K562 (cell line): ENCODE data around the gene DEGS2. TPM values are rescaled to one million over a fixed set of nuclear protein-coding genes. Genes with fewer than 3 reads are reported as not detected.

Source experiments
- AFF4 ChIP-seq: sonication (generic); formaldehyde crosslinking; IDR thresholded peaks from 2 replicates; pipeline ENCODE4 v1.8.0; 2023; ENCODE audit warnings: mild to moderate bottlenecking, missing genetic modification reagents
- ASH1L ChIP-seq: fragments of 450-650 bp; IDR thresholded peaks from 2 replicates; pipeline ENCODE4 v1.6.1; 2018; ENCODE audit warnings: borderline replicate concordance, mild to moderate bottlenecking, low read depth; ENCODE audit not compliant: partially characterized antibody
- CREB1 ChIP-seq, 2 experiments: sonication (generic) in 1 of 2; formaldehyde crosslinking in 1 of 2; IDR thresholded peaks; 2 replicates each; pipeline versions ENCODE4 v1.6.1 to v1.8.0; 2012 to 2022; ENCODE audit warnings: inconsistent platforms in 1 of 2, mild to moderate bottlenecking in 1 of 2, missing genetic modification reagents in 1 of 2, moderate library complexity in 1 of 2
- CTBP1 ChIP-seq: fragments of 450-650 bp; IDR thresholded peaks from 2 replicates; pipeline ENCODE4 v1.6.1; 2016; ENCODE audit warnings: borderline replicate concordance
- HMG20A ChIP-seq: fragments of 450-650 bp; formaldehyde crosslinking; conservative IDR thresholded peaks from 2 replicates; pipeline ENCODE4 v1.4.0; 2020; ENCODE audit warnings: mild to moderate bottlenecking, mixed read lengths
- KAT7 ChIP-seq: sonication (generic); formaldehyde crosslinking; IDR thresholded peaks from 2 replicates; pipeline ENCODE4 v1.8.0; 2022; ENCODE audit warnings: missing genetic modification reagents, mild to moderate bottlenecking, borderline replicate concordance
- NFIC ChIP-seq: fragments of 450-650 bp; IDR thresholded peaks from 2 replicates; pipeline ENCODE4 v1.6.1; 2017; ENCODE audit warnings: mild to moderate bottlenecking, inconsistent platforms
- PBX2 ChIP-seq, 2 experiments: IDR thresholded peaks in 1 of 2; conservative IDR thresholded peaks in 1 of 2; 2 replicates each; pipeline ENCODE4 v1.6.1; 2016; ENCODE audit warnings: low read depth in 2 of 2, mild to moderate bottlenecking in 1 of 2, missing compliant biosample characterization in 1 of 2, missing genetic modification characterization in 1 of 2, moderate library complexity in 1 of 2
- PCBP2 ChIP-seq: fragments of 200-400 bp; formaldehyde crosslinking; IDR thresholded peaks from 2 replicates; pipeline ENCODE4 v1.6.1; 2018; ENCODE audit warnings: low read length, low read depth, mild to moderate bottlenecking, moderate library complexity; ENCODE audit not compliant: poor library complexity, severe bottlenecking
- POLR2A ChIP-seq: fragments of 450-650 bp; conservative IDR thresholded peaks from 2 replicates; pipeline ENCODE4 v1.6.1; 2016
- POLR2H ChIP-seq: IDR thresholded peaks from 2 replicates; pipeline ENCODE4 v1.6.1; 2016; ENCODE audit warnings: missing genetic modification characterization, low read depth, mild to moderate bottlenecking, control low read depth, missing compliant biosample characterization, moderate library complexity
- RAD21 ChIP-seq, 2 experiments: fragments of 250-450 bp in 1 of 2; fragments of 450-650 bp in 1 of 2; sonication (Bioruptor Pico) in 1 of 2; formaldehyde crosslinking in 1 of 2; IDR thresholded peaks in 1 of 2; conservative IDR thresholded peaks in 1 of 2; 2 replicates each; pipeline versions ENCODE4 v1.4.0 to v1.8.0; 2020 to 2022; ENCODE audit warnings: mild to moderate bottlenecking in 2 of 2, moderate library complexity in 1 of 2
- ZBED1 ChIP-seq: IDR thresholded peaks from 2 replicates; pipeline ENCODE4 v1.6.1; 2014
- ZBTB7A ChIP-seq: IDR thresholded peaks from 2 replicates; pipeline ENCODE4 v1.6.1; 2011; ENCODE audit warnings: low read depth, mild to moderate bottlenecking, low read length, moderate library complexity, borderline replicate concordance; ENCODE audit not compliant: control insufficient read depth
- polyA plus RNA-seq, 8 experiments: library from polyadenylated mRNA; depleted of rRNA in 4 of 8; stranded (reverse) in 5 of 8; unstranded in 3 of 8; fragments of >200 nt; fragmentation: Nextera tagmentation in 2 of 8; fragmentation: Illumina TruSeq in 1 of 8; extraction: Ambion mirVana in 2 of 8; extraction: Trizol in 1 of 8; gene quantifications; 2 replicates each; pipeline versions ENCODE4 v1.2.1 to v1.2.3, GENCODE V29; 2011 to 2014; ENCODE audit warnings: inconsistent platforms in 1 of 8, missing spikeins in 1 of 8
- total RNA-seq, 7 experiments: library from RNA; depleted of rRNA in 6 of 7; stranded (reverse); fragments of >200 nt in 6 of 7; fragmentation: Illumina TruSeq in 2 of 7; extraction: Trizol in 2 of 7; gene quantifications; 2 replicates each; pipeline versions ENCODE4 v1.2.1 to v1.2.3, GENCODE V29; 2011 to 2021; ENCODE audit warnings: low replicate concordance in 1 of 7
- TF ChIP-seq, protein P1 (sequence below): fragments of 450-650 bp; IDR thresholded peaks from 2 replicates; pipeline ENCODE4 v1.6.1; 2016
- TF ChIP-seq, protein P2 (sequence below), 3 experiments: IDR thresholded peaks in 2 of 3; conservative IDR thresholded peaks in 1 of 3; 2 replicates each; pipeline ENCODE4 v1.5.1; 2011 to 2012; ENCODE audit warnings: low read length in 3 of 3, mild to moderate bottlenecking in 3 of 3, control low read depth in 2 of 3, improper control_type of control experiment in 1 of 3, inconsistent platforms in 1 of 3, low read depth in 1 of 3, mixed read lengths in 1 of 3, moderate library complexity in 1 of 3; ENCODE audit not compliant: insufficient read depth in 2 of 3

DEGS2 gene
- total and polyA plus RNA-seq, 9 of the 15 experiments (the other 6 are each of a cell fraction or from before 2014, with no cell fraction given): 0.22 to 2.9 (median 0.70) TPM

DNA sequence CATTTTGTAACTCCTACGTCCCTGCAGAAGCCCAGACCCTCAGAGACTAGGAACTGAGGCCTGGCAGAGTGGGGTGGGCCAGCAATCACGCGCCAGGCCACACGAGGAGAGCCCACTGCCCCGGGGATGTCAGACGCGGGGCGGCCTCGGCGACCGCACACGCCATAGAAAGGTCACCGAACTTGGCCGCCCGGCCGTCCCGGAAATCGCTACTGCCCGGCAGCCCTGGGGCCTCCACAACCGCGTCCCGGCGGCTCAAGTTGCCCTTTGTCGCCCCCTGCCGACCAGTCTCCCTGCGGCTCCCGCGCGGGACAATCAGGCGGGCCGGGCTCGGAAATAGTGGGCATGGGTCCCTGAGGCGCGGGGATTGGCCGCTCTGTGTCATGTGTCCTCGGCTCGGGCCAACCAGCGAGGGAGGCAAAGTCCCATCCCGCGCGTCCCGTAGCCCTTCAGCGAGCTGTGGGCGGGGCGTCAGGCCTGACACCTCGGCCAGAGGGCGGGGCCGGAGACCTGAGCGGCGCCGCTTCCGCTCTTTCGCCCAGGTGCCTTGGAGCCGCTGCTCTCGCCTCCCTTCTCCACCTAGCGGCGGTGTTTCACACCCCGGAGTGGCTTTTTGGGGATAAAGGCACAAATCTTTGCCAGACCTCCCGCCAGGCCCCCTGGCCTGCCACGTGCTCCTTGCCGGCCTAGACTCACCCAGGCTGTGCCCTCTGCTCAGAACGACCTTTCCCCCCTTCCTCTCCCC is 33.4 kb upstream of the DEGS2 start (continued):
- TF ChIP-seq AFF4 (CRISPR knock-in tag) (peak; percentile 76), PCBP2 (no peak), CREB1 (IDR thresholded peaks at IDR 0.05) (peak; percentile 54; the same call in 1 of the 2 replicates), CREB1 (CRISPR knock-in tag; IDR thresholded peaks at IDR 0.05) (peak; percentile 75), HMG20A (no peak), POLR2H (tag) (no peak), ZBTB7A (peak; percentile 73; the same call in 1 of the 2 replicates), NFIC (no peak), PBX2 (CRISPR knock-in tag; IDR thresholded peaks at IDR 0.05; ENCODE audit: low read depth) (no peak), PBX2 (tag; conservative IDR thresholded peaks at IDR 0.05; ENCODE audit: low read depth) (no peak), ZBED1 (no peak), CTBP1 (peak; percentile 86; the same call in 1 of the 2 replicates), KAT7 (CRISPR knock-in tag) (peak; percentile 91; the same call in 1 of the 2 replicates), RAD21 (CRISPR knock-in tag; conservative IDR thresholded peaks at IDR 0.05 in 1 of 2, IDR thresholded peaks at IDR 0.05 in 1 of 2) (peak; percentile 85 to 90), POLR2A (peak; percentile 57), ASH1L (no peak)
- TF ChIP-seq, protein P1, sequence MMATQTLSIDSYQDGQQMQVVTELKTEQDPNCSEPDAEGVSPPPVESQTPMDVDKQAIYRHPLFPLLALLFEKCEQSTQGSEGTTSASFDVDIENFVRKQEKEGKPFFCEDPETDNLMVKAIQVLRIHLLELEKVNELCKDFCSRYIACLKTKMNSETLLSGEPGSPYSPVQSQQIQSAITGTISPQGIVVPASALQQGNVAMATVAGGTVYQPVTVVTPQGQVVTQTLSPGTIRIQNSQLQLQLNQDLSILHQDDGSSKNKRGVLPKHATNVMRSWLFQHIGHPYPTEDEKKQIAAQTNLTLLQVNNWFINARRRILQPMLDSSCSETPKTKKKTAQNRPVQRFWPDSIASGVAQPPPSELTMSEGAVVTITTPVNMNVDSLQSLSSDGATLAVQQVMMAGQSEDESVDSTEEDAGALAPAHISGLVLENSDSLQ: peak; percentile 81
- TF ChIP-seq, protein P2, sequence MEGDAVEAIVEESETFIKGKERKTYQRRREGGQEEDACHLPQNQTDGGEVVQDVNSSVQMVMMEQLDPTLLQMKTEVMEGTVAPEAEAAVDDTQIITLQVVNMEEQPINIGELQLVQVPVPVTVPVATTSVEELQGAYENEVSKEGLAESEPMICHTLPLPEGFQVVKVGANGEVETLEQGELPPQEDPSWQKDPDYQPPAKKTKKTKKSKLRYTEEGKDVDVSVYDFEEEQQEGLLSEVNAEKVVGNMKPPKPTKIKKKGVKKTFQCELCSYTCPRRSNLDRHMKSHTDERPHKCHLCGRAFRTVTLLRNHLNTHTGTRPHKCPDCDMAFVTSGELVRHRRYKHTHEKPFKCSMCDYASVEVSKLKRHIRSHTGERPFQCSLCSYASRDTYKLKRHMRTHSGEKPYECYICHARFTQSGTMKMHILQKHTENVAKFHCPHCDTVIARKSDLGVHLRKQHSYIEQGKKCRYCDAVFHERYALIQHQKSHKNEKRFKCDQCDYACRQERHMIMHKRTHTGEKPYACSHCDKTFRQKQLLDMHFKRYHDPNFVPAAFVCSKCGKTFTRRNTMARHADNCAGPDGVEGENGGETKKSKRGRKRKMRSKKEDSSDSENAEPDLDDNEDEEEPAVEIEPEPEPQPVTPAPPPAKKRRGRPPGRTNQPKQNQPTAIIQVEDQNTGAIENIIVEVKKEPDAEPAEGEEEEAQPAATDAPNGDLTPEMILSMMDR (IDR thresholded peaks at IDR 0.05 in 2 of 3, conservative IDR thresholded peaks at IDR 0.05 in 1 of 3; ENCODE audit: insufficient read depth in 2 of 3, low read depth in 1 of 3, low read length in 3 of 3): peak; percentile 81 to 84 (median 82)
